ENCODE measurements around the gene GNA12. TPM values are rescaled to one million over a fixed set of nuclear protein-coding genes. Genes with fewer than 3 reads are reported as not detected.
A peak's percentile ranks its signal among the peaks of the same experiment; 100 is the strongest.

Gene GNA12
- total and polyA plus RNA-seq, 4 donors = 3.7 to 19.0 (median 11.3) TPM

DNA sequence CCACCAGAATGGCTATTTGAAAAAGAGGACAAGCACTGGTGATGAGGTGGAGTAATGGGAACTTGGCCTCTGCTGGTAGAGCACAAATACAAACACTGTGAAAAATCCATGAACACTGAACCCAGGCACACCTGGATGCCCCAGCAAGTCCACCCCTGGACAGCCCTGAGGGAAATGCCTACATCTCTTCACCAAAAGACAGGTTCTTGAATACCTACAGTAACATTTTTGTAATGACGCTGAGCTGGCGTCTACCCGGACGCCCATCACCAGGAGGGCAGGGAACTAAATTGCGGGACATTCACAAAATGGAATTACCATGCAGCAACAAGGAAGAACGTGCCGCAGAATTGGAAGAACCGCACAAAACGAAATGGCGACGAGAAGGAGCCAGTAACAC, 70.5 kb downstream of the GNA12 start:
- DNase-seq (ENCODE audit: low spot score) = no peak
- Histone ChIP-seq H3K9ac (ENCODE audit: low read depth in 1 of 2, low read length in 2 of 2) (no peak overlapping the region), H3K27ac (ENCODE audit: low read depth in 1 of 2, low read length in 2 of 2) (no peak overlapping the region), H3K4me3 (ENCODE audit: low read depth in 1 of 3, low read length in 3 of 3) (no peak overlapping the region), H3K27me3 (ENCODE audit: control insufficient read depth in 4 of 4, insufficient read depth in 4 of 4, low read length in 3 of 4) (no peaks in the 10 kb centered on the region), H3K9me3 (ENCODE audit: control insufficient read depth in 4 of 4, low read length in 3 of 4) (no peaks in the 10 kb centered on the region), H3K4me1 (ENCODE audit: control insufficient read depth in 4 of 4, insufficient read depth in 4 of 4, low read length in 3 of 4) (no peaks in the 10 kb centered on the region), H3K36me3 (ENCODE audit: control insufficient read depth in 4 of 4, insufficient read depth in 3 of 4, low read depth in 1 of 4, low read length in 3 of 4) (peaks cover 0 to 3% (median 0%) of the 10 kb centered on the region in 4 donors)
- WGBS = 98% methylated on average over 11 of the region's 11 CpGs
- TF ChIP-seq HNF4A (conservative IDR thresholded peaks at IDR 0.05) (no peak), HNF4G (IDR thresholded peaks at IDR 0.05) (no peak), SP1 (IDR thresholded peaks at IDR 0.05) (no peak), GABPA (IDR thresholded peaks at IDR 0.05 in 1 of 2, conservative IDR thresholded peaks at IDR 0.05 in 1 of 2) (no peak), FOXA2 (IDR thresholded peaks at IDR 0.05) (no peak), JUND (IDR thresholded peaks at IDR 0.05) (no peak), NR2F2 (IDR thresholded peaks at IDR 0.05) (no peak), RAD21 (IDR thresholded peaks at IDR 0.05) (no peak), RXRA (IDR thresholded peaks at IDR 0.05) (no peak), TAF1 (conservative IDR thresholded peaks at IDR 0.05) (no peak)
- TF ChIP-seq, protein P1, sequence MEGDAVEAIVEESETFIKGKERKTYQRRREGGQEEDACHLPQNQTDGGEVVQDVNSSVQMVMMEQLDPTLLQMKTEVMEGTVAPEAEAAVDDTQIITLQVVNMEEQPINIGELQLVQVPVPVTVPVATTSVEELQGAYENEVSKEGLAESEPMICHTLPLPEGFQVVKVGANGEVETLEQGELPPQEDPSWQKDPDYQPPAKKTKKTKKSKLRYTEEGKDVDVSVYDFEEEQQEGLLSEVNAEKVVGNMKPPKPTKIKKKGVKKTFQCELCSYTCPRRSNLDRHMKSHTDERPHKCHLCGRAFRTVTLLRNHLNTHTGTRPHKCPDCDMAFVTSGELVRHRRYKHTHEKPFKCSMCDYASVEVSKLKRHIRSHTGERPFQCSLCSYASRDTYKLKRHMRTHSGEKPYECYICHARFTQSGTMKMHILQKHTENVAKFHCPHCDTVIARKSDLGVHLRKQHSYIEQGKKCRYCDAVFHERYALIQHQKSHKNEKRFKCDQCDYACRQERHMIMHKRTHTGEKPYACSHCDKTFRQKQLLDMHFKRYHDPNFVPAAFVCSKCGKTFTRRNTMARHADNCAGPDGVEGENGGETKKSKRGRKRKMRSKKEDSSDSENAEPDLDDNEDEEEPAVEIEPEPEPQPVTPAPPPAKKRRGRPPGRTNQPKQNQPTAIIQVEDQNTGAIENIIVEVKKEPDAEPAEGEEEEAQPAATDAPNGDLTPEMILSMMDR (IDR thresholded peaks at IDR 0.05; ENCODE audit: low read depth, low read length, missing input control) = no peak
- TF ChIP-seq, protein P2, sequence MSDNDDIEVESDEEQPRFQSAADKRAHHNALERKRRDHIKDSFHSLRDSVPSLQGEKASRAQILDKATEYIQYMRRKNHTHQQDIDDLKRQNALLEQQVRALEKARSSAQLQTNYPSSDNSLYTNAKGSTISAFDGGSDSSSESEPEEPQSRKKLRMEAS (IDR thresholded peaks at IDR 0.05) = no peak
- TF ChIP-seq, protein P3, sequence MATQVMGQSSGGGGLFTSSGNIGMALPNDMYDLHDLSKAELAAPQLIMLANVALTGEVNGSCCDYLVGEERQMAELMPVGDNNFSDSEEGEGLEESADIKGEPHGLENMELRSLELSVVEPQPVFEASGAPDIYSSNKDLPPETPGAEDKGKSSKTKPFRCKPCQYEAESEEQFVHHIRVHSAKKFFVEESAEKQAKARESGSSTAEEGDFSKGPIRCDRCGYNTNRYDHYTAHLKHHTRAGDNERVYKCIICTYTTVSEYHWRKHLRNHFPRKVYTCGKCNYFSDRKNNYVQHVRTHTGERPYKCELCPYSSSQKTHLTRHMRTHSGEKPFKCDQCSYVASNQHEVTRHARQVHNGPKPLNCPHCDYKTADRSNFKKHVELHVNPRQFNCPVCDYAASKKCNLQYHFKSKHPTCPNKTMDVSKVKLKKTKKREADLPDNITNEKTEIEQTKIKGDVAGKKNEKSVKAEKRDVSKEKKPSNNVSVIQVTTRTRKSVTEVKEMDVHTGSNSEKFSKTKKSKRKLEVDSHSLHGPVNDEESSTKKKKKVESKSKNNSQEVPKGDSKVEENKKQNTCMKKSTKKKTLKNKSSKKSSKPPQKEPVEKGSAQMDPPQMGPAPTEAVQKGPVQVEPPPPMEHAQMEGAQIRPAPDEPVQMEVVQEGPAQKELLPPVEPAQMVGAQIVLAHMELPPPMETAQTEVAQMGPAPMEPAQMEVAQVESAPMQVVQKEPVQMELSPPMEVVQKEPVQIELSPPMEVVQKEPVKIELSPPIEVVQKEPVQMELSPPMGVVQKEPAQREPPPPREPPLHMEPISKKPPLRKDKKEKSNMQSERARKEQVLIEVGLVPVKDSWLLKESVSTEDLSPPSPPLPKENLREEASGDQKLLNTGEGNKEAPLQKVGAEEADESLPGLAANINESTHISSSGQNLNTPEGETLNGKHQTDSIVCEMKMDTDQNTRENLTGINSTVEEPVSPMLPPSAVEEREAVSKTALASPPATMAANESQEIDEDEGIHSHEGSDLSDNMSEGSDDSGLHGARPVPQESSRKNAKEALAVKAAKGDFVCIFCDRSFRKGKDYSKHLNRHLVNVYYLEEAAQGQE (IDR thresholded peaks at IDR 0.05) = no peak

DNA sequence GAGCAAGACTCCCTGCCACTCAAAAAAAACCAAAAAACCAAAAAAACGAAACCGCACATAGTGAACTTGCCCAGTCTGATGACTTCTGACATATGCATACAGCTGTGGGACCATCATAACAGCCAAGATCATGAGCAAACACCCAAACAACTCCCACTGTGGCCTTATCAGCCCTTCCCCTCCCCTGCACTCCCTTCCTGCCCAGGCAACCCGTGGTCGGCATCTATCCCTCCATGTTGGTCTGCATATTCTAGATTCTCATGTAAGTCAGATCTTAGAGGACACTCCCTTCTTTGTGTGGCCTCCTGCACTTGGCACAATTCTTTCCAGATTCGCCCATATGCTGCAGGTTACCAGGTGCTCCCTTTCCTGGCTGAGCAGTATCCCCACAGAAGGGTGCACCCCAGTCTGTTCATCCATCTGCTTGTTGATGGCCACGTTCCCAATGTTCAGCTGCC, 72.8 kb downstream of the GNA12 start:
- no peak for TF ChIP-seq YY1 (IDR thresholded peaks at IDR 0.05)
- no peak for TF ChIP-seq SP1 (IDR thresholded peaks at IDR 0.05)
- TF ChIP-seq HNF4A (conservative IDR thresholded peaks at IDR 0.05) = no peak
- TF ChIP-seq RAD21 (IDR thresholded peaks at IDR 0.05) = no peak
- TF ChIP-seq GABPA (IDR thresholded peaks at IDR 0.05 in 1 of 2, conservative IDR thresholded peaks at IDR 0.05 in 1 of 2) = no peak
- TF ChIP-seq, protein P2 (IDR thresholded peaks at IDR 0.05) = no peak
- no peak for TF ChIP-seq FOXA2 (IDR thresholded peaks at IDR 0.05)
- TF ChIP-seq NR2F2 (IDR thresholded peaks at IDR 0.05) = no peak
- TF ChIP-seq, protein P4, sequence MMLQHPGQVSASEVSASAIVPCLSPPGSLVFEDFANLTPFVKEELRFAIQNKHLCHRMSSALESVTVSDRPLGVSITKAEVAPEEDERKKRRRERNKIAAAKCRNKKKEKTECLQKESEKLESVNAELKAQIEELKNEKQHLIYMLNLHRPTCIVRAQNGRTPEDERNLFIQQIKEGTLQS (IDR thresholded peaks at IDR 0.05) = no peak
- TF ChIP-seq FOXA1 (IDR thresholded peaks at IDR 0.05) = no peak
- TF ChIP-seq EGR1 (IDR thresholded peaks at IDR 0.05; ENCODE audit: low read depth in 2 of 2) = no peak
- TF ChIP-seq, protein P5, sequence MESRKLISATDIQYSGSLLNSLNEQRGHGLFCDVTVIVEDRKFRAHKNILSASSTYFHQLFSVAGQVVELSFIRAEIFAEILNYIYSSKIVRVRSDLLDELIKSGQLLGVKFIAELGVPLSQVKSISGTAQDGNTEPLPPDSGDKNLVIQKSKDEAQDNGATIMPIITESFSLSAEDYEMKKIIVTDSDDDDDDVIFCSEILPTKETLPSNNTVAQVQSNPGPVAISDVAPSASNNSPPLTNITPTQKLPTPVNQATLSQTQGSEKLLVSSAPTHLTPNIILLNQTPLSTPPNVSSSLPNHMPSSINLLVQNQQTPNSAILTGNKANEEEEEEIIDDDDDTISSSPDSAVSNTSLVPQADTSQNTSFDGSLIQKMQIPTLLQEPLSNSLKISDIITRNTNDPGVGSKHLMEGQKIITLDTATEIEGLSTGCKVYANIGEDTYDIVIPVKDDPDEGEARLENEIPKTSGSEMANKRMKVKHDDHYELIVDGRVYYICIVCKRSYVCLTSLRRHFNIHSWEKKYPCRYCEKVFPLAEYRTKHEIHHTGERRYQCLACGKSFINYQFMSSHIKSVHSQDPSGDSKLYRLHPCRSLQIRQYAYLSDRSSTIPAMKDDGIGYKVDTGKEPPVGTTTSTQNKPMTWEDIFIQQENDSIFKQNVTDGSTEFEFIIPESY (IDR thresholded peaks at IDR 0.05) = no peak
- TF ChIP-seq HNF4G (IDR thresholded peaks at IDR 0.05) = no peak
- TF ChIP-seq TAF1 (conservative IDR thresholded peaks at IDR 0.05) = no peak
- no peak for TF ChIP-seq JUND (IDR thresholded peaks at IDR 0.05)
- no peak for TF ChIP-seq RXRA (IDR thresholded peaks at IDR 0.05)
- TF ChIP-seq, protein P1 (IDR thresholded peaks at IDR 0.05; ENCODE audit: low read depth, low read length, missing input control) = no peak
- no peaks in the 10 kb centered on the region for H3K9me3 ChIP-seq (ENCODE audit: control insufficient read depth in 4 of 4, low read length in 3 of 4)
- H3K27me3 ChIP-seq (ENCODE audit: control insufficient read depth in 4 of 4, insufficient read depth in 4 of 4, low read length in 3 of 4) = no peaks in the 10 kb centered on the region
- 83% methylated on average over 6 of the region's 6 CpGs for WGBS
- H3K4me3 ChIP-seq (ENCODE audit: low read depth in 1 of 3, low read length in 3 of 3) = no peak overlapping the region
- H3K27ac ChIP-seq (ENCODE audit: low read depth in 1 of 2, low read length in 2 of 2) = no peak overlapping the region
- H3K36me3 ChIP-seq (ENCODE audit: control insufficient read depth in 4 of 4, insufficient read depth in 3 of 4, low read depth in 1 of 4, low read length in 3 of 4) = peaks cover 0 to 2% (median 0%) of the 10 kb centered on the region in 4 donors
- H3K9ac ChIP-seq (ENCODE audit: low read depth in 1 of 2, low read length in 2 of 2) = no peak overlapping the region
- no peaks in the 10 kb centered on the region for H3K4me1 ChIP-seq (ENCODE audit: control insufficient read depth in 4 of 4, insufficient read depth in 4 of 4, low read length in 3 of 4)
- peak; percentile 64 for DNase-seq (ENCODE audit: low spot score)

Measured in liver (tissue), 9 donors.